Middle frontal gyrus (tissue), 1 donor: Measurements from ENCODE around the gene GRID1.
"Not testable (repeated sequence)": the region's sequence is repeated elsewhere in the genome, so short reads cannot be mapped to it uniquely, and the experiment has no call there.

Experiments
- DNase-seq: peaks from one replicate; pipeline ENCODE4 v3.0.0-alpha.2; 2015; ENCODE audit warnings: low spot score; ENCODE audit errors: extremely low spot score

The GRID1 gene

GRCh38 chr10:86046845-86047460, 319.6 kb downstream of the GRID1 start:
- DNase-seq, result no peak

- no peak for DNase-seq
Observed at GRCh38 chr10:86045896-86046295, 320.7 kb downstream of the GRID1 start.

GRCh38 chr10:86044029-86044428, 322.6 kb downstream of the GRID1 start:
- DNase-seq, result no peak

- DNase-seq, result no peak
Observed at GRCh38 chr10:86043236-86043635, 323.4 kb downstream of the GRID1 start.

- DNase-seq, result no peak
Observed at GRCh38 chr10:86042161-86042560, 324.4 kb downstream of the GRID1 start.

GRCh38 chr10:86041116-86041515, 325.5 kb downstream of the GRID1 start:
- DNase-seq, result no peak

- DNase-seq, result no peak
Observed at GRCh38 chr10:86038371-86038770, 328.2 kb downstream of the GRID1 start.

GRCh38 chr10:86037096-86037495, 329.5 kb downstream of the GRID1 start:
- DNase-seq, result no peak

GRCh38 chr10:86036544-86036831, 330.1 kb downstream of the GRID1 start:
- DNase-seq, result no peak

GRCh38 chr10:86035791-86036543, 330.6 kb downstream of the GRID1 start:
- no peak for DNase-seq

GRCh38 chr10:86034710-86035109, 331.9 kb downstream of the GRID1 start:
- DNase-seq, result no peak

- no peak for DNase-seq
Observed at GRCh38 chr10:86033581-86033980, 333.0 kb downstream of the GRID1 start.

GRCh38 chr10:86032087-86032486, 334.5 kb downstream of the GRID1 start:
- DNase-seq, result not testable (repeated sequence)

GRCh38 chr10:86030312-86030711, 336.3 kb downstream of the GRID1 start:
- no peak for DNase-seq

GRCh38 chr10:86027346-86027745, 339.2 kb downstream of the GRID1 start:
- no peak for DNase-seq

- no peak for DNase-seq
Observed at GRCh38 chr10:86025509-86025908, 341.1 kb downstream of the GRID1 start.

- no peak for DNase-seq
Observed at GRCh38 chr10:86024281-86025041, 342.1 kb downstream of the GRID1 start.

GRCh38 chr10:86023931-86024280, 342.7 kb downstream of the GRID1 start:
- no peak for DNase-seq

GRCh38 chr10:86023336-86023735, 343.3 kb downstream of the GRID1 start:
- DNase-seq, result no peak

- no peak for DNase-seq
Observed at GRCh38 chr10:86022906-86023305, 343.7 kb downstream of the GRID1 start.

GRCh38 chr10:86020134-86020533, 346.5 kb downstream of the GRID1 start:
- DNase-seq, result no peak

- no peak for DNase-seq
Observed at GRCh38 chr10:86019141-86019540, 347.5 kb downstream of the GRID1 start.

- no peak for DNase-seq
Observed at GRCh38 chr10:86018735-86019058, 347.9 kb downstream of the GRID1 start.
